ENCODE data around the gene TMEM175. TPM values are rescaled to one million over a fixed set of nuclear protein-coding genes. Genes with fewer than 3 reads are reported as not detected.

The TMEM175 gene
- total RNA-seq, 2 donors from 2014 or later, result 40.2 to 65.3 TPM

- WGBS, 2 donors, result 92 to 96% methylated on average over 15 to 20 of the region's 20 CpGs
- H3K27ac ChIP-seq, result no peak overlapping the region
- ATAC-seq, result no peak
- intact Hi-C loops (cut with DNase I), result no loop called here
- peaks cover 4 to 22% of the 10 kb centered on the region in 2 donors for H3K36me3 ChIP-seq (replicated peaks in 1 of 2; ENCODE audit: insufficient read depth in 1 of 2, low read depth in 2 of 2)
- H3K9me3 ChIP-seq, result no peaks in the 10 kb centered on the region
- H3K4me1 ChIP-seq, result no peaks in the 10 kb centered on the region
- H3K4me3 ChIP-seq, result no peak overlapping the region
- no peaks in the 10 kb centered on the region for H3K27me3 ChIP-seq
- DNase-seq, result no peak
- TF ChIP-seq CTCF (IDR thresholded peaks at IDR 0.05) (no peak), POLR2A (IDR thresholded peaks at IDR 0.05) (no peak)
These were observed 35.6 kb upstream of the TMEM175 start for GRCh38 chr4:896630-897029.

GRCh38 chr4:898123-898522 is 34.1 kb upstream of the TMEM175 start:
- Histone ChIP-seq H3K36me3 (replicated peaks in 1 of 2; ENCODE audit: insufficient read depth in 1 of 2, low read depth in 2 of 2) (peaks cover 4 to 19% of the 10 kb centered on the region in 2 donors), H3K27ac (no peak overlapping the region), H3K27me3 (no peaks in the 10 kb centered on the region), H3K9me3 (no peaks in the 10 kb centered on the region), H3K4me3 (no peak overlapping the region), H3K4me1 (no peaks in the 10 kb centered on the region)
- DNase-seq, result no peak
- intact Hi-C loops (cut with DNase I), result no loop called here
- 84 to 97% methylated on average over 8 to 9 of the region's 15 CpGs for WGBS, 2 donors
- TF ChIP-seq CTCF (IDR thresholded peaks at IDR 0.05) (no peak), POLR2A (IDR thresholded peaks at IDR 0.05) (no peak)
- ATAC-seq, result no peak

- intact Hi-C loops (cut with DNase I), result no loop called here
- Histone ChIP-seq H3K27ac (no peak overlapping the region), H3K36me3 (replicated peaks in 1 of 2; ENCODE audit: insufficient read depth in 1 of 2, low read depth in 2 of 2) (peaks cover 4 to 11% of the 10 kb centered on the region in 2 donors), H3K27me3 (no peaks in the 10 kb centered on the region), H3K4me3 (no peak overlapping the region), H3K9me3 (no peaks in the 10 kb centered on the region), H3K4me1 (no peaks in the 10 kb centered on the region)
- TF ChIP-seq POLR2A (IDR thresholded peaks at IDR 0.05) (no peak), CTCF (IDR thresholded peaks at IDR 0.05) (no peak)
- no peak for DNase-seq
- ATAC-seq, result no peak
- 88 to 94% methylated on average over 20 to 27 of the region's 27 CpGs for WGBS, 2 donors
These were observed 33.2 kb upstream of the TMEM175 start for GRCh38 chr4:898869-899555.

- WGBS, 2 donors, result 93 to 96% methylated on average over 10 to 12 of the region's 12 CpGs
These were observed 32.7 kb upstream of the TMEM175 start for GRCh38 chr4:899556-899906.

More at GRCh38 chr4:899556-899906, 32.7 kb upstream of the TMEM175 start:
- Histone ChIP-seq H3K27me3 (no peaks in the 10 kb centered on the region), H3K9me3 (no peaks in the 10 kb centered on the region), H3K4me1 (no peaks in the 10 kb centered on the region), H3K4me3 (no peak overlapping the region), H3K27ac (no peak overlapping the region), H3K36me3 (replicated peaks in 1 of 2; ENCODE audit: insufficient read depth in 1 of 2, low read depth in 2 of 2) (peaks cover 4 to 11% of the 10 kb centered on the region in 2 donors)
- TF ChIP-seq CTCF (IDR thresholded peaks at IDR 0.05), result no peak
- TF ChIP-seq POLR2A (IDR thresholded peaks at IDR 0.05), result no peak
- no peak for DNase-seq
- no peak for ATAC-seq
- intact Hi-C loops (cut with DNase I), result no loop called here

Measured in body of pancreas (tissue), 4 donors.